GM18507 (cell line): ENCODE data around the gene DMKN.
A peak's percentile ranks its signal among the peaks of the same experiment; 100 is the strongest.

Source experiments
- DNase-seq: peaks from one replicate; pipeline ENCODE4 v3.0.0; 2011; ENCODE audit warnings: low read depth; ENCODE audit not compliant: insufficient read length; ENCODE audit errors: extremely low spot score
- FAIRE-seq: peaks from 2 replicates; lab custom pipeline; 2011; peaks lifted over from hg19 to GRCh38; lab: Jason Lieb, UNC

DMKN gene

DNA sequence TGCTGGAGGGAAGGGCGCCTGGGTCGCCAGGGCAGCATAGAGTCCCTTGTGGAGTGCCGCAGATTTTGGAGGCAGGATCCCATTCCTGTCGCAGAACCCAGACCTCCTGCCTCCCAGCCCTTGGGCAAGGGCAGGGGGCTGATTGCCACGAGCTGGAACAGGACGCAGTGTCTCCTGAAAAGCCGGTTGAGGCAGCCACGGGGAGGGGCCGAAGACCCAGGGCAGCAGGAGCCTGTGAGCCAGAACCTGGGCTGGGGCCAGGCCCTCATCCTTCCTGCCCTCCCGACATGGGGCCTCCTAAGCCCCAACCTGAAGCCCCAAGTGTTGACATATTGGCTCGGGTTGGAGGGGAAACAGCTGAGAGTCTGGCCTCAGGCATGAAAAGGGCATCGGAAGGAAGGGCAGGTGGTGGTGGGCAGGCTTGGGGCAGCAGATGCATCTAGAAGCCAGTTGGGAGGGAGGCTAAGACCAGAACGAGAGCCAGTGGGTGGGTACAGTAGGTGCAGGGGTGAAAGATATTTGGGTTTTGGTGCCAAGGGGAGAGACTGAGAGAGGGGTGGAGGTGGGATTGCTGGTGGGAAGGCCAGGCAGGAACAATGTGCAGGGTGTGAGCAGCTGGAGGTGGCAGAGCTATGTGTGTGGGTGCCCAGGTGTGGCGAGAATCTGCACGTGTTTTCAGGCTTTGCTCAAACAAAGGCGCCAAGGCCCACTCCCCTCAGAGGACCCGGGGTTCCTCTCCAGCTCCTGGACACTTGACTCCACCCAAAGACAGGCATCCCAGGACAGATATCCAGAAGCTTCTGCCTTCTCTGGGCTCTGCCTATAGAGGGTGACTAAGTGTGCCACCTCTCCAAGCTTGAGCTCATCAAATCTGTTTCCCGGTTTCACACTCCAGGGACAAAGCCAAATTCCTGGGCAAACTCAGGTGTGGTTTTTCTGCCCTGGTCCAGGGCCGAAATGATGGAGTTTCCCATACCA lies 16.1 kb upstream of the DMKN start:
- FAIRE-seq = no peak

DNA sequence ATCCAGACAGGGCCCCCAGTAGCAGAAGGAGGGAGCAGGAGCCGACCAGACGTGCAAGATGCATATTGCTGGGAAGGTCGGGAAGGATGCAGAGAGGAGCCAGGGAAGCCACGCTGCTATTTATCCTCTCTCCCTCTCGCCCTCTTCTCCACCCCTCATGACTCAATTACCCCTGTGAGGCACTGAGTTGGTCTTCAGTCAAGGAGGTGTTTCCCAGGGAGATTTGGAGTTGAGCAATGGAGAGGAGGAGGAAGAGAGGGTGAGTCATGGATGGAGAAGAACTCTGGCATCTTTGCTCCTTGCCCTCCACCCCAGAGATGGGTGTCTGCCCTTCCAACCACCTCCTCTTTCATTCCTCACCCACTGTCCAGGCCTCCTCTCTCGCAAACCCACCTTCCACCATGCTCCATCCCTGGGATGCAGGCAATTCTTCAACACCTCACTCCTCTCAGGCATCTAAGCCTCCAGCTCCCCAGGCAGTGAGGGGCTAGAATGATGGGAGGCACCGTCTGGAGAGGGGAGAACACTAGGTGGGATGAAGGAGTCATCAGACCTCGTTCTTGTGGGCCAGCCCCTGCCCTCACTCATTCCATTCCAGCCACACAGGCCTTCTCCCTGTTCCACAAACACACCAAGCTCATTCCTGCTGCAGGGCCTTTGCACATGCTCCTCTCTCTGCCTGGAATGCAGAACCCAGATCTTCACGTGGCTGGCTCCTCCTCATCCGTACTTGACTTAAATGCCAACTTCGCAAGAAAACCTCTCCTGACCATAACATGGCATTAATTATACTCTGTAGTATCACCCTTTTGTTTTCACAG lies 15.0 kb upstream of the DMKN start, which contains the start of gene SBSN:
TSS of gene SBSN (minus strand) at position 94 of the 821 bp plus-strand sequence. CDS start at position 64, 30 bp downstream.
- no peak for FAIRE-seq

More for the DNA sequence above, 16.1 kb upstream of the DMKN start:
- no peak for DNase-seq

DNA sequence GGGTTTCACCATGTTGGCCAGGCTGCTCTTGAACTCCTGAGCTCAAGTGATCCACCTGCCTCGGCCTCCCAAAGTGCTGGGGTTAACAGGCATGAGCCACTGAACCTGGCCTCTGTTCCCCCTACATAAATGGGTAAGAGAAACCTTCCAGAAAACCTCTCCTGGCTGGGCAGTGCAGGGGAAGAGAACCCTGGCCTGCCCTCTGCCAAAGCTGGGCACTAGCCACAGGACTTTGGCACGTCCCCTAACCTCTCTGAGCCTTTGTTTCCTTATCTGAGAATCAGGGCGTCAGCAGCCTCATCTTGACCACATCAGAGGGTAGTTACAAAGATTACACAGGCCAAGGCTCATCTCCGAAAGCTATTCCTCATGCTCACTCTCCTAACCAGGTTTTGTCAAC lies 12.4 kb upstream of the DMKN start:
- no peak for DNase-seq
- no peak for FAIRE-seq

More for the DNA sequence above, 15.0 kb upstream of the DMKN start, which contains the start of gene SBSN:
- DNase-seq = no peak

DNA sequence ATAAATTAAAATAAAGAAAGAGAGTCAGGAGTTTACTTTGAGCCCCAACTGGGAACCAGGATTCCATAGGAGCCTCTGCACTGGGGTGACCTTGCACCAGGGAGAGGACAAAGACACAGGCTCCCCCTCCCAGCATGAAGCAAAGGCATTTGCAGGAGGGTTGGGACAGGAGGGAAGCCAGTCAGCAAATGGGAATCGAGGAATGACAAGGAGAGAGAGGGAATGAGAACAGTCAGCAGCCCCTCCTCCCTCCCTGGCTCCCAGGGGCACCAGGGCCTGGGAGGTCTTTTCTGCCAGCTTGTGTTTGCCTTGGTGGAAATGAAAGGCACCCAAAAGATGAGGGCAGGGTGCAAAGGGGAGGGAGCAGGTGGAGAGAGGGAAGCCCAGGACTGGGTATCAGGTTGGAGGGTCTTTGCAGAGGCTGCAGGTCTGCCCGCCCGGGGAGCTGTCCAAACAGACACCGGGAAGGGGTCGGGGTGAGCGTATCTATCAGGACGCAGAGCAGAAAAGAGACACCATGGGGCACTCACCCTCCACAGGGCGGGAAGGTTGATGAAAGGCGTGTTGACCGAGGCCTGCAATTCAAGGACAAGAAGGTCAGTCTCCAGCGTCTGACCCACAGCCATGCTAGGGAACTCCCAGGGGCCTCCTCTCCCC lies 10.9 kb upstream of the DMKN start:
- DNase-seq (no peak), FAIRE-seq (no peak)

DNA sequence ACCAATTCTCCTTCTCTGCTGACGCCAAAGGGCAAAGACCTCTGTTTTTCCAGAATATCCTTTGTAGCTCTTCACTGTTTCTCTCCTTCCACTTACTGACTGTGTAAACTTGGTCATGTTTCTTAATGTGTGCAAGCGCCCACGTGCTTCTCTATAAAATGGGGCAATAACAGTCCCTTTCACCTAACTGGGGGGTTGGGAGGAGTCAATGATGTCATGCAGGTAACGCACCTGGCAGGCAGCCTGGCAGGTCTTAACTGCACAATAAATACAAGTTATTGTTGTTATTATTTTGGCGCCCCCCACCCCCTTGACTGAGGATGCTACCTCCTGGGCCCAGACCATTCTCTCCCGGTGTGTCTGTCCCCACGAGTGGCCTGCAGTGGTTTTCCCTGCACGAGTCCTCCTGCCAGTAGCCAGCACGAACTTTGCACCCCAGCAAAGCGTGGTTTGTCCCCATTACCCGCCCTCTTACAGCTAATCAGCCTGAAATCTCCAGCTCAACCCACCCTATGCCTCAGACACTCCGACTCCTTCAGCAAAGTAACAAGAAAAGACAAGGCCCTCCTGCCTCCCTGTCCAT lies 9.4 kb upstream of the DMKN start:
- FAIRE-seq (no peak), DNase-seq (no peak)

DNA sequence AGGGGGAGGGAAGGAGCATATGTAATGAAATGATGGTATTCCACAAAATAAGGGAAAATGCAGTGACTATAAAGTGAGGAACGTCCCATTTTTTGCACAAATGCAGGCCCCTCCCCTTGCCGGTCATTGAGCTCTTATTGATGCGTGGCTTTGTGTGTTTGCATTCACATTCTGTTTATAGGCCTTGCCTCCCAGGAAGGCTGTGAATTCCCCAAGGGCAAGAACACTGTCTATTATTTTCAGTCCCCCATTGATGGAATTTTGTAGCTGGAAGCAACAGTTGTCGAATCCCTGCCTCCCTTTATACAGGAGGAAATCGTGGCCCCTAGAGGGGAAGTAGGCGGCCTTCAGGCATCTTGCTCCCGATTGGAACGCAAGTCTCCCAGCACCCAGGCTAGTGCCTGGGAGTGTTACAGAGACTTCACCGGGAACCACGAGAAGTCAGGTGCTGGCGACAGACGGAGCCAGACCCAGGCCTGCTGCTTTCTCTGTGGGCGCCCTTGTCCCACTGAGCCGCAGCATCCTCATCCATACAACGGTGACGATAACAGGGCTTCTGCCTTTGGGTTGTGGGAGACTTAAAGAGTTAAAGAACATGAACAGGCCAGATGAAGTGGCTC lies 7.8 kb upstream of the DMKN start:
- DNase-seq = no peak
- FAIRE-seq = no peak

DNA sequence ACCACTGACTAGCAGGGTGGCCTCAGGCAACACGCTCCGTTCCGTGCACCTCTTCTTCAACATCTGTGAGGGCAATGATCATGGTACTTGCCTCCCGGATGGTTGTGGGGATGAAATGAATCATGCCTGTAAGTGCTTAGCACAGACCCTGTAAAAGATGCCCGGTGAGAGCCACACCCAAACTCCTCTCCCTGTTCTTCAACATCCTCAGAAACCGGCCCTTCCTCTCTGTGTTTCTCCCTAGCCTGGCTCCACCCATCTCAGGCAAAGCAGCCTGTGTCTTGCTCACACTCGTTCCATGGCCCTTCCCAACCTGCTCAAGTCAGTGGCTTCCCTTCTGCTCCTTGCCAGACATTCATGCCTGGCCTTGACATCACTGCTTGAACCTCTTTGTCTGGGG lies 5.8 kb upstream of the DMKN start:
- no peak for FAIRE-seq
- no peak for DNase-seq

DNA sequence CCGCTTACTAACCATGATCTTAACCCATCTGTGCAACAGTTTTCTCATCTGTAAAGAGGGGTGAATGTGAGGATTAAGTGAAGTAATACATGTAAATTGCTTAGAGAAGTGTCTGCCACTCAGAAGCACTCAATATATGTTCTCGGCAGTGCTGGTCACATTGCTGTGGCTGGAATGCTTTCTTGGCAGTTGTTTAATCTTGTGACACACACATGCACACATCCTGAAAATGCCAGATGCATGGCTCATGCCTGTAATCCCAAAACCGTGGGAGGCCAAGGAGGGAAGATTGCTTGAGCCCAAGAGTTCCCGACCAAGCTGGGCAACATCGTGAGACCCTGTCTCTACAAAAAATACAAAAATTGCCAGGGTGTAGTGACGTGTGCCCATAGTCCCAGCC lies 4.9 kb upstream of the DMKN start:
- FAIRE-seq = no peak
- no peak for DNase-seq

DNA sequence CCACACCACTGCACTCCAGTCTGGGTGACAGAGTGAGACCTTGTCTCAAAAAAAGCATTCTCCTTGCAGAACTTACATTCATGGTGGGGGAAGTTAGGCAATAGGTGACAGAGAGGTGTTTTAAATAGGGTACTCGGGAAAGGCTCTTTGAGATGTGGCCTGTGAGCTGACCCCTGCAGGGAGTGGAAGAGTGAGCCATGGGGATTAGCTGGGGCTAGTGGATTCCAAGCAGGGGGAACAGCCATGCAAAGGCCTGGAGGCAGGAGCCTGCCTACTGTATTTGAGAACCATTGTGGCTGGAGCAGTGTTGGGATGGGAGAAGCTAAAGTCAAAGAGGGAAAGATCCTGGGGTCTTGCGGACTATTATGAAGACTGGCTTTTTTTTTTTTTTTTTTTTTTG lies 3.9 kb upstream of the DMKN start:
- no peak for DNase-seq
- FAIRE-seq = no peak

DNA sequence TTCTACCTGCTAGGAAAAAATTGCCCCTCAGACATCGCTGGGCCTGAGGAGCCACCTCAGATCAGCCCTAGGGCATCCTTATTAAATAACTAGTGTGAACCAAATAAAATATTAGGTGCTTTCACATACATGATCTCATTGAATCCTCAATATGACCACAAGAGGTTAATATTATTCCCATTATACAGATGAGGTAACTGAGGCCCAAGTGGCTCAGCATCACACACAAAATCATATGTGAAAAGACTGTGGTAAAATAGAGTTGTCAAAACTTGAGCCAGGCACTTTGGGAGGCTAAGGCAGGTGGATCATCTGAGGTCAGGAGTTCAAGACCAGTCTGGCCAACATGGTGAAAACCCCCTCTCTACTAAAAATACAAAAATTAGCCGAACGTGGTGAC lies 2.9 kb upstream of the DMKN start:
- FAIRE-seq (no peak), DNase-seq (no peak)

DNA sequence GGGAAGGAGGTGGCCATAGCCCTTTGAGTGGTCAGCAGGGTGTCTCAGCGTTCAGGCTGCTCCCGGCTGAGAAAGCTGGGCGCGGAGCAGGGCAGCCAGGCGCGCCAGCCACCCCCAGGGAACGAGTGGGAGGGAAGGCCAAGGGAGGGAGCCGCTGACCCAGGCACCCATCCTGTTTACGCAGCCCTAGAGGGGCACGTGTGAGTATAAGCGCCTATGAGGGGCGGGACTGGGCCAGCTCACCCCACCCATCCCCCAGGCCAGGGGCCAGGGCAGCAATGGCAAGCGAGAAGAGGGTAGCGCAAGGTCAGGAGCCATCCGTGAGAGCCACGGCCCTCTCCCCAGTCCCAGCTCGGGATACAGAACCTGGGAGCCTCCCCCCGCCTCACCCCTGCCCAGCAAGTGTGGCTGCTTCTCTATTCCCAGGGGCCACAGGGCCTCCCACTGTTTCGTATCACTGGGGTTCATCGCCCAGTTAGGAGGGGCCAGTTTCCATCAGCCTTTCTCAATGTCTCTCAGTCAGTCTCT lies 897 bp upstream of the DMKN start:
- FAIRE-seq = no peak
- no peak for DNase-seq

DNA sequence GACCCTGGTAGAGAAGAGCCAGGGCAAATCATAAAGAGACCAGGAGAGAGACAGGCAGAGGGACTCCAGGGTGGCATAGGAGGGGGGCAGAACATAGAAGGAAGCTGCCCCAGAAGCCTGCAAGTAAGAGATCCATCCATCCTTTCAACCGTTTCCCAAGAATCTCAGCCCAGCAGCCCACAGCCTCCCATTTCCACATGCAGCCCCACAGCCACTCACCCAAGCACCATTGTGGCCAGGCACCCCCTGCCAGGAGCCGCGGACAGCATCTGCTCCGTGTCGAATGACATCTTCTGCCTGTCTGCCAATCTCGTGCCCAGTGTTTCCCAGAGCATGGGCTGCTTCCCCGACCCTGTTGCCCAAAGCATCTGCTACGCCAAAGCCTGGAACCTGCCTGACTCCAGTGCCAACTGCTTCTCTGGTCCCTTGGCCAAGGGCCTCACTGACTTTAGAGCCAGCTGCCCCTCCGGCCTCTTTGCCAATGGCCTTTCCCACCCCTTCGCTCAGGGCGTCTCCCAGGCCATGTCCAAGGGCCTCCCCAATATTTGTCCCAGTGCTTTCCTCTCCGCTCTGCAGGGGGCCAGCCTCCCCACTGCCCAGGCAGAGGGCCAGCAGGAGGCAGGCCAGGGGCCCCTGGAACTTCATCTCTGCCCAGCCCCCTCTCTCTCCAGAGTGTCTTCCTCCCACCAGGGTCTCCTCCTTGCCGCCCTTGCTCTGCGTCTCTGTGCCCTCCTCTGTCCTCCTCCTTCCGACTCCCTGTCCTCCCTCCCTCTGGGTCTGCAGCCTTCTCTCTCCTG lies 420 bp downstream of the DMKN start:
- DNase-seq = no peak
- FAIRE-seq = no peak

DNA sequence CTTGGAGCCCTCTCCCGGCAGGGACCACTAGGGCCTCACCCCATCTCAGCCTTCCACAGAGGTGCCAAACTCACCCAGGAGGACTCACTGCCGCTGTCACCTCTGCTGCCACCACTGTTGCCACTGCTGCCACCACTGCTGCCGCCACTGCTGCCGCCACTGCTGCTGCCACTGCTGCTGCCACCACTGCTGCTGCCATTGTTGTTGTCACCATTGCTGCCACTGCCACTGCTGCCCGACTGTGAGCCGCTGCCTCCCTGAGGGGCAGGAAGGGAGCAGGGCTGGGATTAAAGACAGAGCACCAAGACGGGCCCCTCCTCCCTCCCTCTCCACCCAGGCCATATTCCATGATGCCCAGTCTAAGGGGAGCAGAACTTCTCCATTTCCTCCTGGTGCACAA lies 2.1 kb downstream of the DMKN start:
- no peak for FAIRE-seq
- no peak for DNase-seq

DNA sequence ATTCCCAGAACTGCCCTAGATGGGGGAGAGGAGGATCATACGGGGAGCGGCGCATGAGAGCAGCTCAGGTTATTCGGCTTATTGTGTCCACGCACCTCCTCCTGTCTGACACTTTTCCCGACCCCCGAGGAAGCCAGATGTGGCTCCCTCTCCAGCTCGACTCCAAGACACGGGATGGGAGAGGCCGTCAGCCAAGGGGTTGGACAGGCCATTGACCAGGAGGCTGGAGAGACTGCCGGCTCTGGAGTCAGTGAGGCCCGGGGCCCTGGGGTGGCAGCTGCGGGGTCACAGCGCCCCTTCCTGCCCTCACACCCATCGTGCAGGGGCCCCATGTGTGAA lies 2.9 kb downstream of the DMKN start:
- DNase-seq (no peak), FAIRE-seq (no peak)

DNA sequence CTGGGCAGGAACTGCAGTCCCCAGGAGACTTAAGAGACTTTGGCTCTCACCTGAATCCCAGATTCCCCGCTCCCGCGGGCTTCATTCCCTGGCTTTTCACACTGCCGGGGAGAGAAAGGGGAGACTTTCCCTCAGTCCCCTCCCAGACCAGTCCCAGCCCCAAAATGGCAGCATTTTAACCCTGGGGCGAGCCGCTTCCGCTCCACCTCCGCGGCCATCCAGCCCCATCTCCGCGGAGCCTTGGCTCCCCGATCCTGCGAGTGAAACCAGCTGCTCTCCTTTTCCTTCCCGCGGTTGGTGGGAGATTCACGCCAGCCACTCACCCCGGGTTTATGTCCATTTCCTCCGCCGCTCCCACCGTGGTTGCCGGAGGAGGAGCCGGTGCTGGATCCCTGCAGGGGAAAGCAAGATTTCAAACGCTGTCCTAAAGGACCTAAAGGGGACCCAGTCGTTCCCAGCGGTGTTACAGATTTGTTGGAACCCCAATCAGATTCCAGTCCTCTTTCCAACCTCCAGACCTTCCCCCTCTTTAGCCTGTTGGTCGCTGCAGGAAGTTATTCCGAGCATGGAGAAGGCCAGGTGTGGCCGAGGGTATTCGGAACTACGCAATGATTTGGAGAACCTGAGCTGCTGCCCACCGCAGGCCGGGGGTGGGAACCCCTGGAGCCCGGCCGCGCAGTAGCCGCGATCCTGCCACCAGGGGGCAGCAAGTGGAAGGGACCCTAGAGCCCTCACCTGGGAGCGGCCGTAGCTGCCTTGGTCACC lies 3.4 kb downstream of the DMKN start:
- DNase-seq (peak; percentile 75), FAIRE-seq (peak; percentile 88)

DNA sequence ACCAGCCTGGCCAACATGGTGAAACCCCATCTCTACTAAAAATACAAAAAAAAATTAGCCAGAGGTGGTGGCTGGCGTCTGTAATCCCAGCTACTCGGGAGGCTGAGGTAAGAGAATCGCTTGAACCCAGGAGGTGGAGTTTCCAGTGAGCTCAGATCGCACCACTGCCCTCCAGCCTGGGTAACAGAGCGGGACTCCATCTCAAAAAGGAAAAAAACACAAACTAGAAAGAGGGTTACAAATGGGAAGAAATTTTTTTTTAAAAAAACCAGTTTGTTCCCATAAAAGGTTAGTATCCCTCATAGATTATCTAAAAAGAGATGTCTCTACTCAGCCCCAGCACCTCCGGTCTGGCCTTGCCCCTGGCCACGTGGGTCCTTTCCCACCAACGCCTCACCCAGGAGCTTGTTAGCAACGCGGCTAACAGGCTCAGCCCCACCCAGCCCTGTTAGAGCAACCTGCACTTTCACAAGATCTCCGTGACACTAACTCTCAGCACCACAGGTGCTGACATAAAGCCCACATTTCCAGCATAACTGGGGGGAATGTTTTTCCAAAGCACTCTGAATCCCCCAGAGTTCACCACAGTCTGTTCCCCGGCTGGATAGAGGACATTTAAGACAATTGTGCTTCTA lies 4.3 kb downstream of the DMKN start:
- peak; percentile 64 for FAIRE-seq
- peak; percentile 32 for DNase-seq

DNA sequence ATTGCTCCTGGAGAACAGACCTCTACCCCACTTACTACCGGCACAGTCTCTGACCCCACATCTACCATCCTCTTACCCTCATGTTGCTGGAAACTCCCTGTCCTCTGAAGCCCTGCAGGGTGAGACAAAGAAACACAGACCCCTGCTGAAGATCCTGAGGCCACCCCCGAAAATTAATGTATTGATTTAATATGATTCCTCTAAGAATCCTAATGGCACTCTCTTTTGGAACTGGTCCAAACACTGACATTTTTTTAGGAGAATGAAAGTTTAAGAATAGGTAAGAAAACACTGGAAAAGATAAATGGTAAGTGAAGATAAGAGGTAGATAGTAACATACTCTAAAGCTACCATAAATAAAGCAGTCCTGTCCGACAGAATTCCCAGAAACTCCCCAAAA lies 5.3 kb downstream of the DMKN start:
- no peak for FAIRE-seq
- DNase-seq = no peak
